Stimulated activated naive CD4-positive, alpha-beta T cell (primary cell): Measurements from ENCODE around the gene LGI4.

Experiments
- DNase-seq, 6 experiments: peaks; one replicate each; lab custom pipeline; 2025; lab: John Stamatoyannopoulos, UW

Gene LGI4

GRCh38 chr19:35085947-35086346, 48.9 kb downstream of the LGI4 start:
- no peak for DNase-seq

GRCh38 chr19:35084509-35084762, 50.4 kb downstream of the LGI4 start:
- no peak for DNase-seq

DNA sequence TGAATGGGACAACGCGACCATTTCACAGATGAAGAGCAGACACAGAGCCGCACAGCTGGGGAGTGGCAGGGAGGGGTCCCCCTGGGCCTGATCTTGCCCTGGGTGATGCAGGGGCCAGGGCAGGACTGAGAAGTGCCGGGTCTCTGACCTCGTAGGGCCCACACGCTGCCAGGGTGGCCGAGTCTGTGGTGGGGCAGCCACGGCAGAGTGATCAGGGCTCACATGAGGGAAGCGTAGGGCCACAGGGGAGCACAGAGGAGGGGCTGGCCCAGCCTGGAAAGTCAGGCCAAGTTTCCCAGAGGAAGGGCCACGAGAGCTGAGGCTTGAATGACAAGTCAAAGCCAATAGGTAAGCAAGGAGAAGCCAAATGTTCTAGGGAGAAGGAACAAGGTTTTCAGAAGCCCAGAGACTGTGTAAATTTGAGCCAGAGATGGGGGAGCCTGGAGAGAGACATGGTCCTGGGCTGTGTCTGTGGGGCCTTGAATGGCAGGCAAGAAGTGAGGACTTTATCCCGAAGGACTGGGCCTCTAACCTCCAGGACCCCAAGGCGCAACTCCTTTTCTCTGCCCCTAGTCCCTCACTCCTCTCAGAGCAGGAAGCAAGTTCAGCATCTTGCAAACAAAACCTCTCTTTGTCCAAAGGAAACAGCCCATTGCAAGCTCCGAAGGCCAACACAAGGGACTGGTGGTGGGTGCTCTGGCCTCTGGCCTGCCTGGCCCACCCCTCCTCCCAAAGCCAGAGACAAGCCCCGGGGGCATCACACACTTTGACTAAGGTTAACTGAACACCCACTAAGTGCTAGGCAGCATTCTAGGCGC, 51.0 kb downstream of the LGI4 start:
- no peak for DNase-seq

DNA sequence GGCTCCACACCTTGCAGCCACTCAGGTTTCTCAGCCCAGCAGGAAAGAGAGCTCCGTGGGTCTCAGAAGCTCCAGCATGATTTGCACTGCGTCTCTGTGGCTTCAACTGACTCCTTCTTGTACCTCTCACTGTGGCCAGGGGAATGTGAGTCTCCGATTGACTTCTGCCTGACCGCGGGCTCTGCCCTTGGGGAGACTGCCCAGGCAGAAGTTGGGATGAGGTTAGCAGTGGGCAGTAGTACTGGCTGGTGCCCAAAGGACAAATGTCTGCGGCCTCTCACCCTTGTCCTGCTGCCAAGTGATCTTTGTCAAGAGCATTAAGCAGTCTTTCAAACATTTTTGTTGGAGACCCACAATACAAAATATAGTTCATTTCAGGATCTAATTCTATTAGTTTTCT, 53.7 kb downstream of the LGI4 start:
- DNase-seq: no peak

- DNase-seq: no peak
These were observed 54.2 kb downstream of the LGI4 start for GRCh38 chr19:35080613-35081170.

GRCh38 chr19:35079826-35080225, 55.0 kb downstream of the LGI4 start:
- no peak for DNase-seq

DNA sequence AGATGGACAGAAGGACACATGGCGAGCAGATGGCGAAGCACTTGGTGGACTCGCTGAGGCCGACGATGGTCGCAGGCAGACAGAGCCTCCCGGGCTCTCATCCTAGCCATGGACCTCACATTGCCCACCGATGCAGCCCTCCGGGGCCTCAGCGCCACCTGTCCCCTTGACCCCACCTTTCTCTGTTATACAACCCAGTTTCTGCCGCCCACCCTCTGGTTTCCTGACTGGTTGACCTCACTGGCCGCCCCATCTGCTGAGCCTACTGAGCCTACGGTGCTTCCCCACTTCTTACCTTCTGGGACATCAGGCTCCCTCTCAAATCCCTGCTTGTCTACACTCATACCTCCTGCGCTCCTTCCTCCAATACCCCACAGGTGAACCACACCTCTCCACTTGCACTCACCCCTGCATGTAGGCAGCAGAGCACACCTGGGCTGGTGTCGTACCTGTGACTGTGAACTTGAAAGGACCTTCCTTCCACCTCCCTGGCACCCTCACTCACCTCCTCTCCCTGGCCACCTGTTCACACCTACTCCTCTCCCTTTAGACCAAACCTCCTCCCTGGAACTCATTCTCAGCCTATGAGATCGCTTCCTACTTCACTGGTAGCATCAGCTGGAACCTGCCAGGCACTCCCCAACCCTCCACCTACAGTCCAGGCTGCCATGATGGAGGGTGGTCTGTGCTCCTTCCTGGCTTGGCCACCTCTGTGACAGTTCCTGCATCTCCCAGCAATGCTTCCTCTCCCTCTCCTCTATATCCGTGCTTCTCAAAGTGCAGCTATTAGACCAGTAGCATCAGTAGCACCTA, 57.2 kb downstream of the LGI4 start:
- no peak for DNase-seq

GRCh38 chr19:35076657-35077056, 58.2 kb downstream of the LGI4 start:
- no peak for DNase-seq

- DNase-seq: no peak
These were observed 58.9 kb downstream of the LGI4 start for GRCh38 chr19:35076026-35076370.

GRCh38 chr19:35075202-35076025, 59.4 kb downstream of the LGI4 start:
- DNase-seq: no peak
